HEK293T (cell line): ENCODE measurements around the gene RYR3.

Source experiments
- BHLHE40 ChIP-seq: fragments of 450-650 bp; IDR thresholded peaks from 2 replicates; pipeline ENCODE4 v1.6.1; 2016; ENCODE audit warnings: mild to moderate bottlenecking, moderate library complexity, borderline replicate concordance
- CTBP1 ChIP-seq: fragments of 450-650 bp; IDR thresholded peaks from 2 replicates; pipeline ENCODE4 v1.6.1; 2016; ENCODE audit warnings: borderline replicate concordance
- FOXA1 ChIP-seq: fragments of 450-650 bp; IDR thresholded peaks from 2 replicates; pipeline ENCODE4 v1.6.1; 2016; ENCODE audit warnings: mild to moderate bottlenecking
- FOXM1 ChIP-seq: fragments of 450-650 bp; IDR thresholded peaks from 2 replicates; pipeline ENCODE4 v1.6.1; 2017; ENCODE audit warnings: mild to moderate bottlenecking, borderline replicate concordance
- HDGF ChIP-seq: fragments of 450-650 bp; IDR thresholded peaks from 2 replicates; pipeline ENCODE4 v1.6.1; 2017; ENCODE audit warnings: antibody characterized with exemption, borderline replicate concordance
- NFRKB ChIP-seq: fragments of 450-650 bp; IDR thresholded peaks from 2 replicates; pipeline ENCODE4 v1.6.1; 2016; ENCODE audit warnings: mild to moderate bottlenecking, moderate library complexity
- SP1 ChIP-seq: fragments of 450-650 bp; IDR thresholded peaks from 2 replicates; pipeline ENCODE4 v1.6.1; 2017

DNA sequence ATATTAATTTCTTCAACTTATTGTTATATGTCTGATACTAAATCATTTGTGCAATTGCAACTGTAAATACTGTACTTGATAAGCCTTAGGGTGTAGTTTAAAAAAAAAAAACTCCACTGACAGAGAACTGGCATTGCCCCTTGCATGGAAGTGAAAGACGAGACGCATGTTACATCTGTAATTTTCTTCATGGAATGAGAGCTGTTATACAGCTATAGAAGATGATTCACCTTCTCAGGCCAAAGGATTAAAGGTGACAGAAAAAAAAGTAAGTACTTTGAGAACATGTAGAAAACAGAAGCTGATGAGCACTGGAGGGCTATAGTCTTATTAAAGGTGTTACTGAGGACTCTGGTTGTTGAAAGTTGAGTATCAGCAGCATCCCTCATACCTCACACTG is 16.1 kb downstream of the RYR3 start:
- TF ChIP-seq SP1, result no peak
- no peak for TF ChIP-seq CTBP1
- TF ChIP-seq HDGF, result no peak
- TF ChIP-seq NFRKB, result no peak
- TF ChIP-seq FOXA1, result no peak
- no peak for TF ChIP-seq FOXM1
- no peak for TF ChIP-seq BHLHE40
